IMR-90 (cell line): Measurements from ENCODE around the gene TMEM135. TPM values are rescaled to one million over a fixed set of nuclear protein-coding genes. Genes with fewer than 3 reads are reported as not detected.

Source experiments
- ATAC-seq: fragments of 200-7000 bp; cut with Tn5 transposase; 2 replicates; pipeline ENCODE4 v1.9.1; 2020; ENCODE audit warnings: low read depth, mild to moderate bottlenecking, moderate library complexity
- BruUV-seq: library from RNA; stranded (reverse); fragments of 400-500 nt; replicated peaks from 2 replicates; lab custom pipeline; 2021; lab: Mats Ljungman, UMichigan
- CTCF ChIA-PET: fragments of 300-600 bp; formaldehyde crosslinking; extraction: SDS; loops from one replicate; lab custom pipeline; 2021; ENCODE audit warnings: antibody characterized with exemption; lab: Yijun Ruan, JAX
- POLR2A ChIA-PET: fragments of 300-600 bp; sonication (Branson Sonifier 250); formaldehyde crosslinking; loops from one replicate; lab custom pipeline; 2022; ENCODE audit warnings: antibody characterized with exemption; ENCODE audit not compliant: unreplicated experiment; lab: Charles Lee
- DNase-seq: peaks from one replicate; pipeline ENCODE4 v3.0.0; 2013
- H2AFZ ChIP-seq: replicated peaks from 2 replicates; pipeline ENCODE3; 2013; ENCODE audit warnings: low read length, mild to moderate bottlenecking; ENCODE audit not compliant: poor library complexity
- H2AK5ac ChIP-seq: 2 replicates; pipeline ENCODE4 v1.6.1; 2013; ENCODE audit warnings: low read depth, low read length, inconsistent platforms
- H2AK9ac ChIP-seq: replicated peaks from 2 replicates; pipeline ENCODE3; 2013; ENCODE audit warnings: mild to moderate bottlenecking, low read depth, low read length, moderate library complexity; ENCODE audit not compliant: poor library complexity
- H2BK120ac ChIP-seq: 2 replicates; pipeline ENCODE4 v1.6.1; 2013; ENCODE audit warnings: low read depth, low read length, inconsistent platforms
- H2BK15ac ChIP-seq: 3 replicates; pipeline ENCODE4 v1.6.1; 2013; ENCODE audit warnings: low read depth, low read length, inconsistent platforms
- H2BK20ac ChIP-seq: 2 replicates; pipeline ENCODE4 v1.6.1; 2013; ENCODE audit warnings: low read depth, mild to moderate bottlenecking, inconsistent platforms, low read length, moderate library complexity
- H2BK5ac ChIP-seq: 2 replicates; pipeline ENCODE4 v1.6.1; 2013; ENCODE audit warnings: mild to moderate bottlenecking, low read depth, low read length, inconsistent platforms; ENCODE audit not compliant: poor library complexity, severe bottlenecking
- H3K14ac ChIP-seq: replicated peaks from 2 replicates; pipeline ENCODE4 v1.6.1; 2013; ENCODE audit warnings: low read depth, low read length, inconsistent platforms
- H3K18ac ChIP-seq: 2 replicates; pipeline ENCODE4 v1.6.1; 2013; ENCODE audit warnings: low read depth, low read length, control low read depth
- H3K23ac ChIP-seq: 2 replicates; pipeline ENCODE4 v1.6.1; 2013; ENCODE audit warnings: low read depth, low read length, inconsistent platforms
- H3K27ac ChIP-seq: 2 replicates; pipeline ENCODE4 v1.5.1; 2013; ENCODE audit warnings: mild to moderate bottlenecking, control low read depth, low read length; ENCODE audit not compliant: insufficient read depth
- H3K27me3 ChIP-seq: 2 replicates; pipeline ENCODE4 v1.6.1; 2013; ENCODE audit warnings: low read length; ENCODE audit not compliant: control insufficient read depth, insufficient read depth
- H3K36me3 ChIP-seq: 2 replicates; pipeline ENCODE4 v1.6.1; 2013; ENCODE audit warnings: low read length, mixed read lengths; ENCODE audit not compliant: control insufficient read depth, insufficient read depth
- H3K4ac ChIP-seq: 2 replicates; pipeline ENCODE4 v1.6.1; 2013; ENCODE audit warnings: low read depth, low read length, inconsistent platforms
- H3K4me1 ChIP-seq: 2 replicates; pipeline ENCODE4 v1.6.1; 2013; ENCODE audit warnings: low read length, mixed read lengths; ENCODE audit not compliant: control insufficient read depth, insufficient read depth
- H3K4me2 ChIP-seq: 2 replicates; pipeline ENCODE4 v1.6.1; 2013; ENCODE audit warnings: low read depth, mild to moderate bottlenecking, control low read depth, low read length, moderate library complexity
- H3K4me3 ChIP-seq: 2 replicates; pipeline ENCODE4 v1.5.1; 2013; ENCODE audit warnings: low read depth, mild to moderate bottlenecking, control low read depth, low read length, moderate library complexity; ENCODE audit not compliant: insufficient read depth
- H3K56ac ChIP-seq: 2 replicates; pipeline ENCODE4 v1.6.1; 2013; ENCODE audit warnings: low read length, inconsistent platforms; ENCODE audit not compliant: insufficient read depth; ENCODE audit errors: extremely low read depth
- H3K79me1 ChIP-seq, 2 experiments: 2 replicates each; pipeline ENCODE4 v1.6.1; 2013; ENCODE audit warnings: low read length in 2 of 2, inconsistent platforms in 1 of 2, low read depth in 1 of 2
- H3K9ac ChIP-seq: 2 replicates; pipeline ENCODE4 v1.6.1; 2013; ENCODE audit warnings: low read depth, low read length, control low read depth
- H3K9me1 ChIP-seq: 2 replicates; pipeline ENCODE4 v1.6.1; 2013; ENCODE audit warnings: low read length, inconsistent platforms; ENCODE audit not compliant: insufficient read depth
- H3K9me3 ChIP-seq: 2 replicates; pipeline ENCODE4 v1.6.1; 2013; ENCODE audit warnings: low read length; ENCODE audit not compliant: control insufficient read depth, insufficient read depth
- H4K20me1 ChIP-seq: 2 replicates; pipeline ENCODE4 v1.6.1; 2013; ENCODE audit warnings: low read length, inconsistent platforms; ENCODE audit not compliant: insufficient read depth
- H4K5ac ChIP-seq: 2 replicates; pipeline ENCODE4 v1.6.1; 2013; ENCODE audit warnings: mild to moderate bottlenecking, low read depth, low read length, control low read depth
- H4K8ac ChIP-seq, 2 experiments: 2 replicates each; pipeline ENCODE4 v1.6.1; 2013; ENCODE audit warnings: low read depth in 2 of 2, low read length in 2 of 2, control low read depth in 1 of 2, inconsistent platforms in 1 of 2
- H4K91ac ChIP-seq: 2 replicates; pipeline ENCODE4 v1.6.1; 2013; ENCODE audit warnings: low read depth, low read length, inconsistent platforms; ENCODE audit not compliant: insufficient read depth
- BHLHE40 ChIP-seq: fragments of 150-350 bp; IDR thresholded peaks from 2 replicates; pipeline ENCODE4 v1.6.1; 2016; ENCODE audit warnings: mild to moderate bottlenecking, low read depth, low read length
- MAFK ChIP-seq: IDR thresholded peaks from 2 replicates; pipeline ENCODE4 v1.6.1; 2012; ENCODE audit warnings: low read depth, low read length, improper control_type of control experiment
- MAZ ChIP-seq: IDR thresholded peaks from 2 replicates; pipeline ENCODE4 v1.6.1; 2012; ENCODE audit warnings: low read depth, mild to moderate bottlenecking, low read length, improper control_type of control experiment, moderate library complexity, borderline replicate concordance
- NFE2L2 ChIP-seq: fragments of 150-350 bp; IDR thresholded peaks from 2 replicates; pipeline ENCODE4 v1.6.1; 2016; ENCODE audit warnings: low read depth, mild to moderate bottlenecking, low read length
- POLR2A ChIP-seq: IDR thresholded peaks from 2 replicates; pipeline ENCODE4 v1.6.1; 2012; ENCODE audit warnings: mild to moderate bottlenecking, low read depth, low read length
- RAD21 ChIP-seq: IDR thresholded peaks from 2 replicates; pipeline ENCODE4 v1.6.1; 2012; ENCODE audit warnings: low read length, improper control_type of control experiment
- RCOR1 ChIP-seq: IDR thresholded peaks from 2 replicates; pipeline ENCODE4 v1.6.1; 2012; ENCODE audit warnings: mild to moderate bottlenecking, low read length, improper control_type of control experiment; ENCODE audit not compliant: insufficient replicate concordance
- RFX5 ChIP-seq: IDR thresholded peaks from 2 replicates; pipeline ENCODE4 v1.8.0; 2012; ENCODE audit warnings: low read depth, mild to moderate bottlenecking, low read length, moderate library complexity
- USF2 ChIP-seq: fragments of 150-350 bp; IDR thresholded peaks from 2 replicates; pipeline ENCODE4 v1.6.1; 2017; ENCODE audit warnings: mild to moderate bottlenecking, antibody characterized with exemption, low read length, low read depth
- WGBS, 2 experiments: methylation state at CpG; one replicate each; pipeline versions ENCODE4 v1.1.5 to v1.1.7; 2013; ENCODE audit warnings: missing lambda C conversion rate in 2 of 2; ENCODE audit not compliant: insufficient read length in 1 of 2; ENCODE audit errors: extremely low coverage in 2 of 2; 5-methylcytosine and 5-hydroxymethylcytosine counted together
- dilution Hi-C: fragments of 300-500 bp; cut with HindIII; formaldehyde crosslinking; loops from one replicate; pipeline ENCODE4 v1.14.3; 2018; ENCODE audit warnings: low sequenced_read_pairs; ENCODE audit not compliant: unreplicated experiment
- in situ Hi-C: fragments of 300-500 bp; cut with MboI; formaldehyde crosslinking; loops from 3 replicates; pipeline ENCODE4 v1.14.3; 2019; ENCODE audit warnings: low sequenced_read_pairs, inconsistent platforms, mixed read lengths
- intact Hi-C: fragments of 100-400 bp; cut with micrococcal nuclease; formaldehyde crosslinking; loops from 2 replicates; pipeline ENCODE4 v1.10.0; 2022
- polyA plus RNA-seq, 3 experiments: library from polyadenylated mRNA; depleted of rRNA; stranded (reverse); fragments of >200 nt; gene quantifications; 2 replicates each; pipeline ENCODE4 v1.2.3, GENCODE V29; 2012; ENCODE audit warnings: low replicate concordance in 1 of 3
- total RNA-seq: library from RNA; depleted of rRNA; stranded (reverse); fragments of >200 nt; gene quantifications from 2 replicates; pipeline ENCODE4 v1.2.3, GENCODE V29; 2012

Gene TMEM135
- total and polyA plus RNA-seq, 2 of the 4 experiments (the other 2 are of a cell fraction): 3.9 to 5.9 TPM

- Histone ChIP-seq H3K4ac (peak overlapping the region; percentile 58), H3K4me2 (peak overlapping the region; percentile 79), H3K9me3 (no peaks in the 10 kb centered on the region), H4K91ac (no peak overlapping the region), H4K5ac (peak overlapping the region; percentile 14), H3K14ac (peak overlapping the region; percentile 66), H2BK120ac (peak overlapping the region; percentile 65), H3K9me1 (peaks cover 4% of the 10 kb centered on the region; the same call in 1 of the 2 replicates), H2BK20ac (peak overlapping the region; percentile 48; the same call in 1 of the 2 replicates), H2BK15ac (peak overlapping the region; percentile 7; the same call in 1 of the 3 replicates), H2AK5ac (peak overlapping the region; percentile 5; the same call in 1 of the 2 replicates), H2AFZ (peak overlapping the region; percentile 94), H3K36me3 (no peaks in the 10 kb centered on the region), H3K56ac (0 out of 2 replicates have a peak overlapping the region, but pooled peaks have one; percentile 17), H3K23ac (peak overlapping the region; percentile 74), H3K27ac (peak overlapping the region; percentile 8), H3K4me3 (peak overlapping the region; percentile 81), H4K20me1 (no peaks in the 10 kb centered on the region; the same call in 1 of the 2 replicates), H2BK5ac (no peak overlapping the region), H3K27me3 (no peaks in the 10 kb centered on the region), H3K4me1 (peaks cover 2% of the 10 kb centered on the region; the same call in 1 of the 2 replicates), H3K79me1 (peaks cover 12 to 29% of the 10 kb centered on the region in 2 experiments; a peak in 3 of 4 replicates), H3K18ac (no peak overlapping the region), H4K8ac (peak overlapping the region; percentile 80 to 84), H3K9ac (peak overlapping the region; percentile 44), H2AK9ac (peak overlapping the region; percentile 46)
- no peak for DNase-seq
- 100% methylated on average over 1 of the region's 10 CpGs; no CpG with 5 or more reads in 1 of the 2 experiments for WGBS, 2 experiments
- no TSS peak for BruUV-seq
- ChIA-PET CTCF (interaction anchor here (1.0 to 1.2 kb wide), 2 partner anchors 19 to 23 kb away, joined by 3 to 5 read pairs; no protein-coding TSS in a partner anchor), POLR2A (interaction anchor here (0.6 kb wide), 1 partner anchor 12 kb away, joined by 16 read pairs; no protein-coding TSS in a partner anchor)
- in situ Hi-C loops (no loop called here), intact Hi-C loops (loop anchor here (5.0 kb wide), 1 partner anchor 100 kb away; no protein-coding TSS in a partner anchor), dilution Hi-C loops (no loop called here)
- ATAC-seq: no peak; the same call in 1 of the 2 replicates
- no peak for TF ChIP-seq MAZ
- TF ChIP-seq BHLHE40: no peak
- no peak for TF ChIP-seq RAD21
- TF ChIP-seq POLR2A: no peak
- no peak for TF ChIP-seq RFX5
- TF ChIP-seq MAFK: no peak
- no peak for TF ChIP-seq RCOR1
- no peak for TF ChIP-seq NFE2L2
- no peak for TF ChIP-seq USF2
These were observed 831 bp upstream of the TMEM135 start for GRCh38 chr11:87036756-87037449.
